Ishikawa (cell line): Measurements from ENCODE around the gene HTR2C.

Source experiments
- CEBPB ChIP-seq: IDR thresholded peaks from 2 replicates; pipeline ENCODE4 v1.6.1; 2012
- CREB1 ChIP-seq: IDR thresholded peaks from 2 replicates; pipeline ENCODE4 v1.6.1; 2012; ENCODE audit warnings: low read depth
- EGR1 ChIP-seq: IDR thresholded peaks from 2 replicates; pipeline ENCODE4 v1.6.1; 2012
- EP300 ChIP-seq: IDR thresholded peaks from 2 replicates; pipeline ENCODE4 v1.6.1; 2012; ENCODE audit warnings: borderline replicate concordance
- MAX ChIP-seq: IDR thresholded peaks from 2 replicates; pipeline ENCODE4 v1.6.1; 2012
- NFIC ChIP-seq: IDR thresholded peaks from 2 replicates; pipeline ENCODE4 v1.6.1; 2012
- RAD21 ChIP-seq: IDR thresholded peaks from 2 replicates; pipeline ENCODE4 v1.6.1; 2012; ENCODE audit warnings: low read depth
- REST ChIP-seq: IDR thresholded peaks from 2 replicates; pipeline ENCODE4 v1.6.1; 2012; ENCODE audit warnings: low read depth, mild to moderate bottlenecking
- TAF1 ChIP-seq: IDR thresholded peaks from 2 replicates; pipeline ENCODE4 v1.6.1; 2012; ENCODE audit warnings: low read depth, mild to moderate bottlenecking
- TCF12 ChIP-seq: IDR thresholded peaks from 2 replicates; pipeline ENCODE4 v1.6.1; 2012; ENCODE audit warnings: low read depth
- TEAD4 ChIP-seq: IDR thresholded peaks from 2 replicates; pipeline ENCODE4 v1.6.1; 2012
- USF1 ChIP-seq: IDR thresholded peaks from 2 replicates; pipeline ENCODE4 v1.6.1; 2012
- YY1 ChIP-seq: IDR thresholded peaks from 2 replicates; pipeline ENCODE4 v1.6.1; 2012; ENCODE audit warnings: low read depth

GRCh38 chrX:114842181-114842580 lies 258.3 kb downstream of the HTR2C start:
- TF ChIP-seq EGR1: no peak
- no peak for TF ChIP-seq CREB1
- TF ChIP-seq REST: no peak
- TF ChIP-seq USF1: no peak
- TF ChIP-seq YY1: no peak
- no peak for TF ChIP-seq EP300
- no peak for TF ChIP-seq MAX
- TF ChIP-seq NFIC: no peak
- TF ChIP-seq TAF1: no peak
- TF ChIP-seq CEBPB: no peak
- no peak for TF ChIP-seq TCF12
- no peak for TF ChIP-seq RAD21
- no peak for TF ChIP-seq TEAD4
